Measurements from ENCODE around the gene CDON.

GRCh38 chr11:126039485-126040271, 23.0 kb downstream of the CDON start:
- TF ChIP-seq RFX5 (IDR thresholded peaks at IDR 0.05; ENCODE audit: low read length) = no peak
- no peak for TF ChIP-seq CTCF (IDR thresholded peaks at IDR 0.05)
- no peak for TF ChIP-seq MXI1 (IDR thresholded peaks at IDR 0.05; ENCODE audit: low read depth, low read length)
